NCI-H345 treated with DMSO at 0.1 percent for 48 hours (cell line): ENCODE measurements around the gene KNDC1.

Experiments used
- DNase-seq: peaks from one replicate; lab custom pipeline; 2025; ENCODE audit not compliant: unreplicated experiment; lab: John Stamatoyannopoulos, UW

KNDC1 gene

DNA sequence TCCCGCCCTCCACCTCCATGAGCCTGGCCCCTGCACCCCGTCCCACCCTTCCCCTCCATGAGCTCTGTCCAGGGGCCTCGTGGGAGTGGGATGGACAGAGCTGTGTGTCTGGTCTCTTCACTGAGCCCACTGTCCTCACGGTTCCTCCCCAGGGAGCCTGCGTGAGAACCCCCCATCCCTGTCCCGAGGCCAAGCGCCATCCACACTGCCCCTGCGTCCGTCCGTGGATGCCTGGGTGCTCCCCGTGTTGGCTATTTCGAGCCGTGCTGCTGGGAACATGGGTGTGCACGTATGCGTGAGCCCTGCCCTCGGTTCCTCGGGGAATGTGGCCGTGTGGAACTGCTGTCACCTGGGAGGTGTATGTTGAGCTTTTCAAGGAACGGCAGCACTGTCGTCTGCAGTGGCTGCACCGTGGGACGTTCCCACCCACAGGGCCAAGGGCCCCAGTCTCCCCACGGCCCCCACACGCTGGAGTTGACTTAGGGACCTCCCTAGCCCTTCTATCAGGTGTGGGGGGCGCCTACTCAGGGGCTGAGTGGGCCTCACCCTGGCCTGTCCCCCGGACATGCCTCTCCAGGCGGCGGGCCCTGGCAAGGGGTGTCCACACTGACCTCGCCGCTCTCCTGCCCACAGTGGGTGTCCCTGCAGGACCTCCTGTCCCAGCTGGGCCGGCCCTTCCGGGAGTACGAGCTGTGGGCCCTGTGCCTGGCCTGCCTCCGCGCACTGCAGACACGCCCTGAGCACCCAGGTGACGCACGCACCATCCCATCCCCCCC lies 28.1 kb downstream of the KNDC1 start:
- DNase-seq = no peak

- DNase-seq = no peak
These were observed 29.2 kb downstream of the KNDC1 start for GRCh38 chr10:133189256-133189655.

DNA sequence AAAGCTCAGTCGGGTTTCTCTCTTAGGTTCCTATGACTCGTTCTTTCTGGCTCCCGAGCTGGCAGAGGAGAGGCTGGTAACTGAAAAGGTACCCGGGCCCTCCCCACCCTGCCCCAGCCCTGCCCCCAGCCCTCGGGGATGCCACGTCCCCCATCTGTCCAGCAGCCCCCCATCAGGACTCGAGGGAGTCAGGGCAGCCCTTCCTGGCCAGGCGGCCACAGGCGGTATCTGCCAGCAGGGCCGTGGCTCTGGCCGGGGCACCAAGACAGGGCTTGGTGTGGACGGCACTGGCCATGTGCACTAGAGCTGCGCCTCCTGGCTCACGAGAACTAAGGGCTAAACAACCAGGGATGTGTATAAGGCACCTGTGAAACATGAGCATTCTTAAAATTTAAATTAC lies 29.7 kb downstream of the KNDC1 start:
- DNase-seq = no peak

- DNase-seq = no peak
These were observed 30.2 kb downstream of the KNDC1 start for GRCh38 chr10:133190225-133190624.

- DNase-seq = no peak
These were observed 31.6 kb downstream of the KNDC1 start for GRCh38 chr10:133191651-133192050.

DNA sequence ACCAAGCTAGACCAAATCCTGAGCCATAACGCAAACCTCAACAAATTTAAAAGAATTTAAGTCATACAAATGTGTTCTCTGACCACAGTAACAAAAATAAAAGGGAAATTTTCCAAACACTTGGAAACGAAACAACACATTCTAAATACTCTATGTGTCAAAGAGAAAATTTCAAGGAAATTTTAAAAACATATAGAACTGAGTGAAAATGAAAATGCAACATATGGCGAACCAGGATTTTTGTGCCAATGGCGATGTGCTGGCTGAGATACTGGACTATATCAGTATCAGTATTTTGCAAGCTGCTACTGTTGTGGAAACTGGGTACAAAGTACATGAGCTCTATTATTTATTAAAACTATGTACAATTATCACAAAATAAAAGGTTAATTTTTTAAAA lies 34.1 kb downstream of the KNDC1 start:
- DNase-seq = no peak

GRCh38 chr10:133195096-133195495 lies 35.1 kb downstream of the KNDC1 start:
- no peak for DNase-seq

GRCh38 chr10:133195611-133196010 lies 35.6 kb downstream of the KNDC1 start:
- no peak for DNase-seq

- no peak for DNase-seq
These were observed 36.3 kb downstream of the KNDC1 start for GRCh38 chr10:133196221-133196915.

- no peak for DNase-seq
These were observed 37.1 kb downstream of the KNDC1 start for GRCh38 chr10:133196936-133197758.

DNA sequence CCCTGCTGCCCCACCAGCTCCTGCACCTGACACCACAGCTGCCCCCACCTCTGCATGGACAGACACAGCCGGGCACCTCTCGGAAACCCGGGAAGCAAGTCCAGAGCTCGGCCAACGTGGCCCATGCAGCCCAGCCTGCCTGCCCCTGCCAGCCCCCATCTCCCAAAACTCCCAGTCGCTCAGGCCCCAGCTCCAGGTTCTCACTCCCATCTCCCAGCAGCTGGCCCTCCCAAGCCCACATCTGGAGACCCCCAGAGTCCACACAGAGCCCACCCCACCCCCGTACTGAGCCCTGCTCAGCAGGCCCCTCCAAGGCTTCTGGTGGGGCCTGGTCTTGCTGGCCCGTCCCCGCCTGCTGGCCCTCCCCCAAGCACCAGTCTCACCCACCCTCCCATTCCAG lies 37.8 kb downstream of the KNDC1 start:
- no peak for DNase-seq

DNA sequence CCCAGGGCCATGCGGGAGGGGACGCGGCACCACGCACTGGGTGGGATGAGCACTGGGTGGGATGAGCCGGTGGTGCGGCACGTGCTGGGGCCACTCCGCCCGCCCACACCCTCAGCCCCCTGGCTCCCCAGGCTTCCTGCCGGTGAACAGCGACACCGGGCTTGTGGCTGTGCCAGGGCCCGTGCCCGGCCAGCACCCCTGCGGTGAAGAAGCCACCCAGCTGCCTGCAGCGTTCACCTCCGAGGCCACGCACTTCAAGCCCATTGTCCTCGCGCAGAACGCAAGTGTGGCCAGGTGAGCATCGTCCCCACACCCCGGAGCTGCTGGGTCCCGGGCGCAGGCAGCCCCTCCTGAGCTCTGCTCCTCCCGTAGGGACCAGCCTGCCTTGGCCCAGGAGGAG lies 38.2 kb downstream of the KNDC1 start:
- DNase-seq = no peak

- DNase-seq = no peak
These were observed 38.8 kb downstream of the KNDC1 start for GRCh38 chr10:133198621-133199487.

DNA sequence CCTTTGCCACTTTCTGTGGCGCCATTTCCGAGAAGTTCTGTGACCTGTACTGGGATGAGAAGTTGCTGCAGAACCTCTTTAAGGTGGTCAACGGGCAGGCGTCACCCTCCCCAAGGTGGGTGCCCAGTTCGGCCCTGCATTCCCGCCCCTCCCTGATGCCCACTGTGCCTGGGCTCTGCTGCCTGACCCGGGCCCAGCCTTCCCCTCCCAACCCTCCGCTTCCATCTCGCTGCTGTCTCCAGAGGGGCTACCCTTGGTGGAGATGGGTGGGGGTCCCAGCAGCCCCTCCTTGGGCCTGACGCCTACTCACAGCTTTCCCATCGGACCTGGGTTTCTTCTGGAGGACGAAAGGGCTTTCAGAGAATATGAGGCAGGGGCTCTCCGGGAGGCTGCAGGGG lies 39.5 kb downstream of the KNDC1 start:
- no peak for DNase-seq

- DNase-seq = no peak
These were observed 40.1 kb downstream of the KNDC1 start for GRCh38 chr10:133199992-133200611.

- no peak for DNase-seq
These were observed 40.6 kb downstream of the KNDC1 start for GRCh38 chr10:133200621-133201031.

- DNase-seq = no peak
These were observed 41.3 kb downstream of the KNDC1 start for GRCh38 chr10:133201151-133201947.

DNA sequence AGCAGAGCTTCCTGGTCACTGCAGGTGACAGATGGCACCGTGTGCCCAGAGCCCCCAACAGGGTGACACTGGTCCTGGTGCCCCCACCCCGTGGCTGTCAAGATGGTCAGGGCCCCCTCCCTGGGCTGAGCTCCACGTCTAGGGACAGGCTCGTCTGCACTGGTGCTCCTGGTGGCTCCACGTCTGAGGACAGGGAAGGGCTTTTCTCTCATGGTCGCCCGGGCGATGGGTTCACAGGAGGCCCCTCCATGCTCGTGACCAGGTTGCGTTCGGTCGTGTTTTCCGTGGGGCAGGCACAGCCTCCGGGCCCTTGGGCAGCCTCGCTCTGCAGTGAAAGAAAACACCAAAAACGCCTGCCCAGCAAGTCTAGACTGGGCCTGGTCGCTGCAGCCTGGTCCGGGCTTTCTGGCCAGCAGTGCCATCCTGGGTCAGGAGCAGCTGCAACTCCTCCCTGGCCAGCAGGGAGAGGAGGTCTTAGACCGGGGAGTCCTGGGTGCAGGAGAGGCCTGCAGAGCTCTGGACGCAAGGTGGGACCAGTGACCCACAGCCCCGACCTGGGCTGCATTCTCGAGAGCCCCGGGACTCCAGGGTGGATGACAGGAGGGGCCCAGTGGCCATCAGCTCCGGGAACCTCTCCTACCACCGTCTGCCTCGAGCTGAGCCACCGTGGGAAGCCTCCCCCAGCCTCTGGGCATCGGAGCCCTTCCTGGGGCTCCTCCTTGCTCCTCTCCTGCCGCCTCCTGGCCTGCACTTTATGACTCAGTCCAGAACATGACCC lies 42.1 kb downstream of the KNDC1 start:
- DNase-seq = no peak
